Adipocyte (in vitro differentiated cells): ENCODE measurements around the gene SLC35E4.

Experiments
- DNase-seq: peaks from one replicate; pipeline ENCODE4 v3.0.0-alpha.2; 2015; ENCODE audit warnings: low read depth
- H3K27me3 ChIP-seq: replicated peaks from 2 replicates; pipeline ENCODE4 v1.7.0; 2013; ENCODE audit warnings: mild to moderate bottlenecking, low read length, moderate library complexity; ENCODE audit not compliant: control insufficient read depth, insufficient read depth
- H3K36me3 ChIP-seq: 2 replicates; pipeline ENCODE4 v1.7.0; 2013; ENCODE audit warnings: low read length, mild to moderate bottlenecking, moderate library complexity; ENCODE audit not compliant: control insufficient read depth, insufficient read depth, severe bottlenecking
- H3K4me1 ChIP-seq: 2 replicates; pipeline ENCODE4 v1.7.0; 2013; ENCODE audit warnings: mild to moderate bottlenecking, low read length, moderate library complexity; ENCODE audit not compliant: control insufficient read depth, insufficient read depth
- H3K4me3 ChIP-seq: 2 replicates; pipeline ENCODE4 v1.7.0; 2013; ENCODE audit warnings: mild to moderate bottlenecking, low read length, moderate library complexity
- H3K9ac ChIP-seq: 2 replicates; pipeline ENCODE4 v1.7.0; 2013; ENCODE audit warnings: mild to moderate bottlenecking, low read length, moderate library complexity
- H3K9me3 ChIP-seq: 2 replicates; pipeline ENCODE4 v1.7.0; 2013; ENCODE audit warnings: mild to moderate bottlenecking, low read length, moderate library complexity; ENCODE audit not compliant: control insufficient read depth

SLC35E4 gene

DNA sequence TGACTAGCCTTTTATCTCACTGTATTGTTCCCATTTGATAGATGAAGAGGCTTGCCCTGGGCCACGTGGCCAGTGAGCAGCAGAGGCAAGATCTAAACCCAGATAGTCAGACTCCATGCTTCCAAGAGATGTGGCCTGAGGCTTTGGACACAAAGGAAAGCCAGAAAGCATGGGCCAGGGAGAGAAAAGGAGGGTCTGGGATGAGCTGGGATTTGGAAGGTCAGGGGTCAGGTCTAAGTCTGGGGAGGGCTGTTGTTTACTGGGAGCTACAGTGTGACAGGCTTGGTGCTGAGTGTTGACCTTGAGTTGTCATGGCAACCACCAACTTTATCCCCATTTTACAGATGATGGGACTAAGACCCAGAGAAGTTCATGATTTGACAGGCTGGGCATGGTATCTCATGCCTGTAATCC, 2.1 kb downstream of the SLC35E4 start:
- Histone ChIP-seq H3K9ac (no peak overlapping the region), H3K36me3 (no peaks in the 10 kb centered on the region), H3K9me3 (no peaks in the 10 kb centered on the region), H3K4me3 (peak overlapping the region; percentile 94), H3K4me1 (peaks cover 38% of the 10 kb centered on the region), H3K27me3 (no peaks in the 10 kb centered on the region)
- no peak for DNase-seq

DNA sequence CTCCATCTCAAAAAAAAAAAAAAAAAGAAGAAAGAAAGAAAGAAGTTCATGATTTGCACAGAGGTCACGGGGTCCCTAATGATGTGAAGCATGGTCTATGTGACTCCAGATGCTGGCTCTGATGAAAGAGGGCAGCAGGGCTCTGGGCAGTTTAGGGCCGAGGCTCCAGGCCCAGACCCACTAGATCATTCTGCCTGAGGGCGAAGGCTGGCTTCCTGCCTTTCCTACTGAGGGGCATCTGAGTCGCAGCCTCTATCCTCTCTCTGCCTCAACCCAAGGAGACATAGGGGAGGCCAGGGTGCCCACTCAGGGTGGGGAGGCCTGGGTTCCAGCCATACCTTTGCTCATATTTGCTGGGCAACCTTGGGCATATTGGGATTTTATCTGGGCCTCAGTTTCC, 4.8 kb downstream of the SLC35E4 start:
- Histone ChIP-seq H3K9me3 (no peaks in the 10 kb centered on the region), H3K4me1 (peaks cover 49% of the 10 kb centered on the region), H3K4me3 (no peak overlapping the region), H3K36me3 (no peaks in the 10 kb centered on the region), H3K9ac (no peak overlapping the region), H3K27me3 (no peaks in the 10 kb centered on the region)
- DNase-seq: no peak

DNA sequence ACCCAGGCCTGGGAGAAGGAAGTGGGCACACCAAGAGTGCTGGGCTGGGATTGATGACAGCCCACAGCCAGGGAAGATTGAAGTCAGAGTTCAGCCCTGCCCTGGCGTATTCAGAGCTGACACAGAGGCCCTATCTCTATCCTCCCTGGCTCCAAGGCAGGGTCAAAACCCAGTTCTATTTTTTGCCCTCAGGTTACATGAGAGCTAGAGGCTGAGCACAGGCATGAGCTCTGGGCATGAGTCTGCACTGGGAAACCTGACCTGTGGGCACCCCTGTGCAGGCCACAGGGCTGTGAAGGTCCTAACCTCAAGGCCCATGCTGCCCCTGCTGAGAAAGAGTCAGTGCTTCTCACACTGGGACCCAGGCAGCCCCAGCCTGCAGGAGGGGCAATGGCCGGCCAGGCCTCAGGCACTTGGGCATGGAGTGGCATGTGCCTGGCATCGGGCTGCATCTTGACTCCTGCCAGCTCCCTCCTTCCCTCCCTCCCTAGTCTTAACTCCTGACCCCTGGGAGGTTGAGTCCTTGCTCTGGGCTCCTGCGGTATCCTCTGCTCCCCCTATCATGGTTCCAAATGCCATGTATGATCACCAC, 5.4 kb downstream of the SLC35E4 start:
- Histone ChIP-seq H3K9me3 (no peaks in the 10 kb centered on the region), H3K4me1 (peaks cover 48% of the 10 kb centered on the region), H3K27me3 (no peaks in the 10 kb centered on the region), H3K36me3 (no peaks in the 10 kb centered on the region), H3K4me3 (no peak overlapping the region), H3K9ac (no peak overlapping the region)
- no peak for DNase-seq

DNA sequence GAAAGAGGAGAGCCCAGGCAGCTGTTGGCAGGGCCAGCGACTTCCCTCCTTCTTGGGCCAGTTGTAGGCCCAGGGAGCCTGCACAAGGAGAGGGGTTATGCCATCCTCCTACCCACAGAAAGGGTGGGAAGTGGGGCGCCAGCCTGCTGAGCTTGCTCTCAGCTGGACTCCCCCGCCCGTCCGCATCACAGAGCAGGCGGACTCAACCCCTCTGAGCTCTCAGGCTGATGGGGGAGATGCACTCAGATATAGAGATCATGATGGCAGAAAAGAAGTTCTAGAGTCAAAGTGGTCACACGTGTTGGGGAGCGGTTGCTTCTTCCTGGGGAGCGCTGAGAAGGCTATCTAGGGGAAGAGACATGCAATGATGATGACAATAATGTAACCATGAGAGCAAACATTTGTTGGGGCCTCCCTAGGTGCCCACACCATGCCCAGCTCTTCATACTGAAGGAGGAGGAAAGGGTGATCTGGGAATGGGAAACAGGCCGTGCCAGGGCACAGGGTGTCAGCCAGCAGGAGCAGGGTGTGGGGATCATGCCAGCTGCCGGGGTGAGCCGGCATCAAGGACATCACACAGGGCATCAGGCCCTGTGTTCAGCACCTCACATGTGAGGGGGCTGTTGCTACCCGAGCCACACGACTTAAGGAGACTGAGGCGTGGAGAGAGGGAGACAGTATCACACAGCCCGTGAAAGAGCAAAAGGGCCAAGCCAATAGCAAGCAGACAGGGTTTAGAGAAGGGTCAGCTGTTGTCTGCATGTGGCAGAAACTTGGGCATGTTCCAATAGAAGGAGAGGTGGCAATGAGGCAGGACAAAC, 7.7 kb downstream of the SLC35E4 start:
- H3K36me3 ChIP-seq: no peaks in the 10 kb centered on the region
- peaks cover 28% of the 10 kb centered on the region for H3K4me1 ChIP-seq
- H3K27me3 ChIP-seq: no peaks in the 10 kb centered on the region
- H3K9me3 ChIP-seq: no peaks in the 10 kb centered on the region
- no peak overlapping the region for H3K4me3 ChIP-seq
- H3K9ac ChIP-seq: no peak overlapping the region
- no peak for DNase-seq

DNA sequence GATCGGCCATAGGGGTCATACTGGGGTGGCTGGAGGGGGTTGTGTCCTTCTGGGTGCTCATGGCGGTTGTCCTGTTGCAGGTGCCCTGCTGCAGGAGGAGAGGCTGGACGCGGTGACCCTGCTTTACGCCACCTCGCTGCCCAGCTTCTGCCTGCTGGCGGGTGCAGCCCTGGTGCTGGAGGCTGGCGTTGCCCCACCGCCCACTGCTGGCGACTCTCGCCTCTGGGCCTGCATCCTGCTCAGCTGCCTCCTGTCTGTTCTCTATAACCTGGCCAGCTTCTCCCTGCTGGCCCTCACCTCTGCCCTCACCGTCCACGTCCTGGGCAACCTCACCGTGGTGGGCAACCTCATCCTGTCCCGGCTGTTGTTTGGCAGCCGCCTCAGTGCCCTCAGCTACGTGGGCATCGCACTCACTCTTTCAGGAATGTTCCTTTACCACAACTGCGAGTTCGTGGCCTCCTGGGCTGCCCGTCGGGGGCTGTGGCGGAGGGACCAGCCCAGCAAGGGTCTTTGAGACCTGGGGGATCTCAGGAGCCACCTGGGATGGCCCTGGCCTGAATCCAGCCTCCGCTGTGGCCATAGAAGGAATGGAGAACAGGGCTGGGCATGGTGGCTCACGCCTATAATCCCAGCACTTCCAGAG, 11.1 kb downstream of the SLC35E4 start:
- DNase-seq: no peak
- no peaks in the 10 kb centered on the region for H3K9me3 ChIP-seq
- H3K27me3 ChIP-seq: no peaks in the 10 kb centered on the region
- H3K4me1 ChIP-seq: peaks cover 24% of the 10 kb centered on the region
- H3K36me3 ChIP-seq: no peaks in the 10 kb centered on the region
- H3K9ac ChIP-seq: no peak overlapping the region
- no peak overlapping the region for H3K4me3 ChIP-seq

DNA sequence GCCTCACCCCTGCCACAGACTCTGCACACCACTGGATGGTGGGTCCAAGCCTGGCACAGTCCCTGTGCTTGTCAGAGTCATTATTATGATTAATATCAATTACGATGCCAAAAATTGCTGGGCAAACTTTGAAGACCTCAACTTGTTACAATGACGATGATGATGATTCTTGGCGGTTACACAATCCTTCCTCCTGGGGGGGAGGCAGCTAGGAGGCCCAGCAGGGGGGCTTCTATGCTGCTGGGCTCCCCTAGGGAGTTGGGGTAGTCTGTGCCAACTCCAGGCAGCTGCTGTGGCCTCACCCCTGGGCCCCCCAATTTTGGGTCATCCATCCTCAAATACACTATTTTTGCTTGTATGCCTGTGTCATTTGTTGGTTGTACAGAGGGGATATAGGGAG, 12.0 kb downstream of the SLC35E4 start:
- Histone ChIP-seq H3K36me3 (no peaks in the 10 kb centered on the region), H3K4me3 (no peak overlapping the region), H3K27me3 (no peaks in the 10 kb centered on the region), H3K9me3 (no peaks in the 10 kb centered on the region), H3K4me1 (peaks cover 24% of the 10 kb centered on the region), H3K9ac (no peak overlapping the region)
- DNase-seq: no peak

DNA sequence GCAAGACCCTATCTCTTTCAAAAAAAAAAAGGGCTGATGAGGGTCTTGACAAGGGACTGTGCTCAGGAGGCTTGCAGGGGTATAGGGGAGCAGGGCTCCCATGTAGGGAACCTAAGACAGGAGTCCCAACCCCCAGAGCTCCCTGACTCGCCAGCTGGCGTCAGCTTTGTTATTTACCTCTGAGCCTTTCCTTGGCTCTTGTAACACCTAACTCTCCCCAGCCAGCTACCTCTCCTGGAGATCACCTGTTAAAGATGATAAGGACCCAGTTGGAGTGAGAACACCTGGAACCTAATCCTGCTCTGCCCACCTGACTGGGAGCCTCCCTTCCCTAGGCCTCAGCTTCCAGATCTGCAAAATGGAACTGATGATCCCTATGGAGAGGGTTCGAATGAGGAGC, 13.2 kb downstream of the SLC35E4 start:
- Histone ChIP-seq H3K27me3 (no peaks in the 10 kb centered on the region), H3K4me1 (peaks cover 17% of the 10 kb centered on the region), H3K9ac (no peak overlapping the region), H3K4me3 (no peak overlapping the region), H3K36me3 (no peaks in the 10 kb centered on the region), H3K9me3 (no peaks in the 10 kb centered on the region)
- no peak for DNase-seq

DNA sequence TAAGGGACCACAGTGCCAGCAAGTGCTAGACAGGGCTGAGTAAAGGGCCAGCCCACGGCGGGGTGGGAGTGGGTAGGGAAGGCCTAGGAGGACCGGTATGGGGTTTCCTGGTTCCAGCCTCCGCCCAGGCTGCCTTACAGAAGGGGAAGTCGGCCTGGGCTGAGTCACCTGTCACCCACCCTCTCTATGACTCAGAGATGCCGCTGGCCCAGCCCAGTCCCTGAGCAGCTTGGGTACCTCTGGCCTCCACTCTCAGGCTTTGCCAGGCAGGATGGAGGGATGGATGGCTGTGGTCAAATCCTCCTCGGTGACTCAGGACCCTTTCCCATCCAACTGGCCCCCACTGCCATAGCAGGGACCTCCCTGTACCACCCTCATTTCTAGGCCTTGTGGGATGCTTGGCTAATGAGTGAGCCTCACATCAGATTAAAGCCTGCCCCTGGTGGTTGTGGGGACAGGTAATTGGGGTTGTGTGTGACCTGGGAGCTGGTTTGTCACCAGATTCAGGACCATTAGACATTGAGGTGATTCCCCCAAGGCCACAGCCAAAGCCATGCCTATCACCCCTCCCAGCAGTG, 13.9 kb downstream of the SLC35E4 start:
- Histone ChIP-seq H3K9me3 (no peaks in the 10 kb centered on the region), H3K4me3 (no peak overlapping the region), H3K36me3 (no peaks in the 10 kb centered on the region), H3K4me1 (peaks cover 10% of the 10 kb centered on the region), H3K9ac (no peak overlapping the region), H3K27me3 (no peaks in the 10 kb centered on the region)
- peak; percentile 66 for DNase-seq

DNA sequence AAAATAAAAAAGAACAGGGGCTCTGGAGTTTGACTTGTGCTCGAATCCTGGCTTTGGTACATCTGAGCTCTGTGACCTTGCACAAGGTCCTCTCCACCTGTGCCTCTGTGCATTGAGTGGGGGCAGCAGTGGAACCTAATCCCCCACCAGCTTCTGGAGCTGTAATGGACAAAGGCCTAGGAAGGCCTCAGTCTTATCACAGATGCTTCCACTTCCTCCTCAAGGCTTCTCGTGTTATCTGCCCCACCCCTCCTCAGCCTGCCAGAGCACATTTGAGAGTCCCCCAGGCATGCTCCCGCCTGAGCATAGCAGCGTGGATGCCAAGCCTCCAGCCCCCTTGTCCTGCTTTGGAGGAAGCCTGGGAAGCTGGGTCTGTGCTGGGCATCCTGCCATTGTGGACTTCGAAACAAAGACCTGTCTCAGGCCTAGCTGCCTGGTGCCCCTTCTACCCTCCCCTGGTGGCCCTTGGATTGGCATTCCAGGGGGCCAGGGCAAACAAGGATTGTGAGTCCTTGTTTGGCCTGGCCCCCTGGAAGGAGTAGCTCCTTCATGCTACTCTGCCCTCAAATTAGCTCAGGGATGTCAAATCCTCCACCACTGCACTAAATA, 15.0 kb downstream of the SLC35E4 start:
- peaks cover 4% of the 10 kb centered on the region for H3K4me1 ChIP-seq
- no peaks in the 10 kb centered on the region for H3K36me3 ChIP-seq
- no peak overlapping the region for H3K4me3 ChIP-seq
- DNase-seq: no peak
- H3K9ac ChIP-seq: no peak overlapping the region
- no peaks in the 10 kb centered on the region for H3K27me3 ChIP-seq
- H3K9me3 ChIP-seq: no peaks in the 10 kb centered on the region

DNA sequence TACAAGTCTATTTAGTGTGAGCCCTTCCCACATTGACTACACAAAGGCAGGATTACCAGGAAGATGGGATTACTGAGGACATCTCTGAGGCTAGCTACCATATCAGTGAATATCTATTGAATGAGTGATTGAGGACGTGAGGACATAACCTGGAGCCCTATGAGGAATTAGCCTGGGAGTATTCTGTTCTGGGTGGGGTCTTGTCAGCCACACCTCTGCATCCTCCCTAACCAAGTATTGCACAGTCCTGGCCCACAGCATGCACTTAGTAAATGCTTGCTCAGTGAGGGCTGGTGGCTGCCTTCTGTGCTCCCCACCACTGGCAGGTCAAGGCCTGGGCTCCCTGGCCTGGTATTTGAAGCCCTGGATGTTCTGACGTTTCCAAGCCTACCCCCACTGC, 17.3 kb downstream of the SLC35E4 start:
- no peaks in the 10 kb centered on the region for H3K9me3 ChIP-seq
- no peaks in the 10 kb centered on the region for H3K36me3 ChIP-seq
- DNase-seq: no peak
- H3K27me3 ChIP-seq: no peaks in the 10 kb centered on the region
- H3K4me3 ChIP-seq: no peak overlapping the region
- H3K4me1 ChIP-seq: peaks cover 4% of the 10 kb centered on the region
- H3K9ac ChIP-seq: no peak overlapping the region

DNA sequence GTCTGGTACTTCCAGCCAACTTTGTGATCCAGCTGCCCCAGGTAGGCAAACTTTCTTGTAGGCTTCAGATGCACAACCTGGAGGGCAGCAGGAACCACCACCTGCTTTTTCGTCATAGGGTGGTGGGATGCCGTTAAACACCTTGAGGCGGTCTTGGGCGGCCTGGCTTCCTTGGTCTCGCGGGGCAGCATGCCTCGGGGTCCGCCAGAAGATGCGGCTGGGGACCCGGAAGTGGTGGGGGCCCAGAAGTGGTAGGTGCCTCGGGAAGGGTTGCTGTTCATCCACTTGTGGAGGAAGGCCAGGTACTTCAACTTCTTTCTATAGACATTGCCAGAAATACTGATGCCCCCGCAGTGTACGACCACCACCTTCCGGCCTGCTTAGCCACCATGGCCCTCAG, 18.8 kb downstream of the SLC35E4 start:
- peaks cover under 1% of the 10 kb centered on the region for H3K4me1 ChIP-seq
- no peak overlapping the region for H3K9ac ChIP-seq
- no peak for DNase-seq
- H3K27me3 ChIP-seq: no peaks in the 10 kb centered on the region
- H3K4me3 ChIP-seq: no peak overlapping the region
- H3K9me3 ChIP-seq: no peaks in the 10 kb centered on the region
- H3K36me3 ChIP-seq: no peaks in the 10 kb centered on the region
